Measurements from ENCODE around the gene MAJIN. TPM values are rescaled to one million over a fixed set of nuclear protein-coding genes. Genes with fewer than 3 reads are reported as not detected.

Gene MAJIN
- polyA plus RNA-seq, 1 of the 3 experiments (the other 2 are of a cell fraction), result not detected

- Histone ChIP-seq H3K27ac (ENCODE audit: low read depth in 2 of 2, low read length in 1 of 2) (no peak overlapping the region), H4K20me1 (ENCODE audit: insufficient read depth) (no peaks in the 10 kb centered on the region), H3K9me3 (no peaks in the 10 kb centered on the region), H3K27me3 (ENCODE audit: insufficient read depth) (no peaks in the 10 kb centered on the region), H3K4me2 (no peak overlapping the region), H3K79me2 (ENCODE audit: insufficient read depth) (no peaks in the 10 kb centered on the region), H3K9me2 (no peaks in the 10 kb centered on the region), H2AFZ (ENCODE audit: low read depth) (no peak overlapping the region), H3K36me3 (replicated peaks in 1 of 2; ENCODE audit: control insufficient read depth in 1 of 2, insufficient read depth in 2 of 2, low read length in 1 of 2) (no peaks in the 10 kb centered on the region), H3K4me3 (ENCODE audit: low read depth in 2 of 2, low read length in 1 of 2) (no peak overlapping the region), H3F3A (replicated peaks; ENCODE audit: insufficient read depth) (no peaks in the 10 kb centered on the region), H3K4me1 (ENCODE audit: control insufficient read depth in 1 of 2, insufficient read depth in 2 of 2, low read depth in 1 of 2, low read length in 1 of 2) (peaks cover 0 to 3% of the 10 kb centered on the region in 2 experiments; a peak in 1 of 4 replicates), H3K9ac (no peak overlapping the region)
- DNase-seq, result no peak
- CTCF ChIA-PET, result interaction anchor here (1.3 to 3.1 kb wide), 2 partner anchors 51 to 75 kb away, joined by 3 to 9 read pairs; partner anchors contain the start of gene ARL2
- POLR2A ChIA-PET, result interaction anchor here (0.6 kb wide), 1 partner anchor 591 kb away, joined by 3 read pairs; no protein-coding TSS in a partner anchor
- WGBS (ENCODE audit: low lambda C conversion rate), result 75% methylated on average over 5 of the region's 5 CpGs
- TF ChIP-seq POLR2AphosphoS5 (IDR thresholded peaks at IDR 0.05; ENCODE audit: low read depth, low read length) (no peak), REST (IDR thresholded peaks at IDR 0.05; ENCODE audit: low read depth, low read length) (no peak), FOSL2 (IDR thresholded peaks at IDR 0.05; ENCODE audit: borderline replicate concordance, low read depth) (no peak), RXRA (IDR thresholded peaks at IDR 0.05; ENCODE audit: borderline replicate concordance, low read depth) (no peak), RFX5 (IDR thresholded peaks at IDR 0.05; ENCODE audit: low read length) (no peak), FOXM1 (IDR thresholded peaks at IDR 0.05; ENCODE audit: low read depth) (no peak), NRF1 (IDR thresholded peaks at IDR 0.05; ENCODE audit: low read depth, low read length) (no peak), GABPA (IDR thresholded peaks at IDR 0.05; ENCODE audit: low read depth) (no peak), RCOR1 (IDR thresholded peaks at IDR 0.05; ENCODE audit: low read length) (no peak), IRF3 (IDR thresholded peaks at IDR 0.05; ENCODE audit: low read depth, low read length) (no peak), ZBTB33 (IDR thresholded peaks at IDR 0.05; ENCODE audit: borderline replicate concordance, low read depth) (no peak), ELF1 (IDR thresholded peaks at IDR 0.05) (no peak), USF1 (IDR thresholded peaks at IDR 0.05; ENCODE audit: borderline replicate concordance, low read depth) (no peak), MXI1 (IDR thresholded peaks at IDR 0.05; ENCODE audit: low read depth, low read length) (no peak), EZH2phosphoT487 (IDR thresholded peaks at IDR 0.05; ENCODE audit: borderline replicate concordance, low read depth) (no peak), JUND (IDR thresholded peaks at IDR 0.05) (no peak), TCF12 (IDR thresholded peaks at IDR 0.05) (no peak)
Measured at GRCh38 chr11:64963072-64963631, 8.8 kb downstream of the MAJIN start.

Data from SK-N-SH (cell line).